Hepatocyte (in vitro differentiated cells): ENCODE results near the gene ADGRL1. TPM values are rescaled to one million over a fixed set of nuclear protein-coding genes. Genes with fewer than 3 reads are reported as not detected.
A peak's percentile ranks its signal among the peaks of the same experiment; 100 is the strongest.

Experiments
- DNase-seq: peaks from one replicate; pipeline ENCODE4 v3.0.0-alpha.2; 2016; ENCODE audit warnings: low spot score
- H2AFZ ChIP-seq: fragments of 200-600 bp; sonication (generic); 2 replicates; pipeline ENCODE4 v1.6.0; 2016; ENCODE audit warnings: antibody characterized with exemption, mild to moderate bottlenecking
- H3K27ac ChIP-seq: fragments of 200-600 bp; sonication (generic); 2 replicates; pipeline ENCODE4 v1.5.1; 2016; ENCODE audit warnings: mild to moderate bottlenecking
- H3K27me3 ChIP-seq: fragments of 200-600 bp; sonication (generic); 2 replicates; pipeline ENCODE4 v1.6.1; 2016
- H3K36me3 ChIP-seq: fragments of 200-600 bp; sonication (generic); replicated peaks from 2 replicates; pipeline ENCODE4 v1.5.1; 2016; ENCODE audit warnings: low read depth; ENCODE audit not compliant: insufficient read depth
- H3K4me1 ChIP-seq: fragments of 200-600 bp; sonication (generic); 2 replicates; pipeline ENCODE4 v1.5.1; 2016; ENCODE audit warnings: mild to moderate bottlenecking, moderate library complexity; ENCODE audit not compliant: insufficient read depth
- H3K4me2 ChIP-seq: fragments of 200-600 bp; sonication (generic); 2 replicates; pipeline ENCODE4 v1.6.0; 2016
- H3K4me3 ChIP-seq: fragments of 200-600 bp; sonication (generic); 2 replicates; pipeline ENCODE4 v1.5.1; 2016; ENCODE audit warnings: mild to moderate bottlenecking
- H3K79me2 ChIP-seq: fragments of 200-600 bp; sonication (generic); 2 replicates; pipeline ENCODE4 v1.6.0; 2017; ENCODE audit warnings: mild to moderate bottlenecking
- H3K9me2 ChIP-seq: fragments of 200-600 bp; sonication (generic); replicated peaks from 2 replicates; pipeline ENCODE4 v1.6.0; 2017; ENCODE audit warnings: mild to moderate bottlenecking; ENCODE audit not compliant: insufficient read depth
- H3K9me3 ChIP-seq: fragments of 200-600 bp; sonication (generic); 2 replicates; pipeline ENCODE4 v1.5.1; 2016; ENCODE audit warnings: low read depth, mild to moderate bottlenecking
- H4K20me1 ChIP-seq: fragments of 200-600 bp; sonication (generic); 2 replicates; pipeline ENCODE4 v1.6.0; 2016; ENCODE audit warnings: mild to moderate bottlenecking; ENCODE audit not compliant: insufficient read depth, poor library complexity, severe bottlenecking
- CTCF ChIP-seq: fragments of 200-600 bp; sonication (generic); IDR thresholded peaks from 2 replicates; pipeline ENCODE4 v1.5.1; 2016; ENCODE audit warnings: antibody characterized with exemption, mild to moderate bottlenecking; ENCODE audit not compliant: poor library complexity
- EZH2 ChIP-seq: fragments of 200-600 bp; sonication (generic); IDR thresholded peaks from 2 replicates; pipeline ENCODE4 v1.6.1; 2016; ENCODE audit warnings: antibody characterized with exemption, mild to moderate bottlenecking, borderline replicate concordance
- EZH2phosphoT487 ChIP-seq: fragments of 200-600 bp; sonication (generic); IDR thresholded peaks from one replicate; pipeline ENCODE4 v1.6.1; 2018; ENCODE audit warnings: antibody characterized with exemption, mild to moderate bottlenecking, low read depth, moderate library complexity; ENCODE audit not compliant: unreplicated experiment, severe bottlenecking
- WGBS: methylation state at CpG from one replicate; pipeline ENCODE4 v1.1.6; 2016; ENCODE audit warnings: low lambda C conversion rate; ENCODE audit errors: missing lambda C conversion rate; 5-methylcytosine and 5-hydroxymethylcytosine counted together
- polyA plus RNA-seq: library from polyadenylated mRNA; unstranded; fragments of >200 nt; fragmentation: Nextera tagmentation; extraction: Ambion mirVana; gene quantifications from 2 replicates; pipeline ENCODE4 v1.2.1, GENCODE V29; 2016
- total RNA-seq: library from RNA; depleted of rRNA; stranded (reverse); fragments of >200 nt; gene quantifications from 2 replicates; pipeline ENCODE4 v1.2.3, GENCODE V29; 2014

ADGRL1 gene
- total and polyA plus RNA-seq, 2 experiments from 2014 or later = 11.5 to 11.9 TPM

GRCh38 chr19:14155371-14155770 is 50.6 kb downstream of the ADGRL1 start:
- H3K9me3 ChIP-seq = no peaks in the 10 kb centered on the region
- H2AFZ ChIP-seq = no peak overlapping the region
- no peak overlapping the region for H3K4me2 ChIP-seq
- no peak overlapping the region for H3K27ac ChIP-seq
- H3K36me3 ChIP-seq = no peaks in the 10 kb centered on the region
- no peaks in the 10 kb centered on the region for H3K9me2 ChIP-seq
- no peaks in the 10 kb centered on the region for H4K20me1 ChIP-seq
- TF ChIP-seq EZH2 (no peak), CTCF (no peak)
- WGBS = 98% methylated on average over 17 of the region's 17 CpGs
- H3K4me1 ChIP-seq = no peaks in the 10 kb centered on the region
- no peaks in the 10 kb centered on the region for H3K79me2 ChIP-seq
- no peak for DNase-seq
- H3K4me3 ChIP-seq = no peak overlapping the region
- no peaks in the 10 kb centered on the region for H3K27me3 ChIP-seq

DNA sequence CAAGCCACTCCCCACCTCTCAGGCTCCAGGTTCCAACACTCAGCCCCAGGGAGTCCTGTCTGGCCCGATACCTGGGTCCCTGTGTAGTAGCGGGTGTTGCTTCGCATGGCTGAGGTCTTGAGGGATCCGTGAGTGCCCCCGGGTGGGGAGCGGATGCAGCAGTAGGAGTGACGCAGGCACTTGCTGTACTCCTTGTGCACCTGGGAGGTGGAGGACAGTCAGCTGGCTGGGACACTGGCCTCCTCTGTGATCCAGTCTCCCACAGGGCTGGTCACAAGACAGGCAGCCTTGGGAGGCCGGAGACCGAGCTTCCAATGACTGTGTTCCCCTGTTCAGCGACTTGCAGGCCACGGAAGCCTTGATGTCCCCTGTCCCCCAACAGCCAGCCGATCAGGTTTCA is 53.3 kb downstream of the ADGRL1 start:
- H3K4me1 ChIP-seq = peaks cover 11% of the 10 kb centered on the region
- no peaks in the 10 kb centered on the region for H3K27me3 ChIP-seq
- H3K4me2 ChIP-seq = no peak overlapping the region
- DNase-seq = no peak
- WGBS = 94% methylated on average over 12 of the region's 12 CpGs
- no peaks in the 10 kb centered on the region for H3K36me3 ChIP-seq
- H3K27ac ChIP-seq = no peak overlapping the region
- no peaks in the 10 kb centered on the region for H4K20me1 ChIP-seq
- TF ChIP-seq CTCF (no peak), EZH2phosphoT487 (no peak), EZH2 (no peak)
- H3K9me2 ChIP-seq = no peaks in the 10 kb centered on the region
- H3K4me3 ChIP-seq = no peak overlapping the region
- no peak overlapping the region for H2AFZ ChIP-seq
- no peaks in the 10 kb centered on the region for H3K9me3 ChIP-seq
- no peaks in the 10 kb centered on the region for H3K79me2 ChIP-seq

GRCh38 chr19:14150770-14151661 is 55.0 kb downstream of the ADGRL1 start:
- Histone ChIP-seq H3K27ac (peak overlapping the region; percentile 90), H3K79me2 (no peaks in the 10 kb centered on the region), H4K20me1 (no peaks in the 10 kb centered on the region), H3K9me2 (no peaks in the 10 kb centered on the region), H2AFZ (no peak overlapping the region), H3K9me3 (no peaks in the 10 kb centered on the region), H3K4me2 (no peak overlapping the region), H3K4me3 (no peak overlapping the region), H3K27me3 (no peaks in the 10 kb centered on the region), H3K36me3 (no peaks in the 10 kb centered on the region), H3K4me1 (peaks cover 11% of the 10 kb centered on the region)
- WGBS = 96% methylated on average over 31 of the region's 47 CpGs
- no peak for DNase-seq
- TF ChIP-seq EZH2 = no peak

DNA sequence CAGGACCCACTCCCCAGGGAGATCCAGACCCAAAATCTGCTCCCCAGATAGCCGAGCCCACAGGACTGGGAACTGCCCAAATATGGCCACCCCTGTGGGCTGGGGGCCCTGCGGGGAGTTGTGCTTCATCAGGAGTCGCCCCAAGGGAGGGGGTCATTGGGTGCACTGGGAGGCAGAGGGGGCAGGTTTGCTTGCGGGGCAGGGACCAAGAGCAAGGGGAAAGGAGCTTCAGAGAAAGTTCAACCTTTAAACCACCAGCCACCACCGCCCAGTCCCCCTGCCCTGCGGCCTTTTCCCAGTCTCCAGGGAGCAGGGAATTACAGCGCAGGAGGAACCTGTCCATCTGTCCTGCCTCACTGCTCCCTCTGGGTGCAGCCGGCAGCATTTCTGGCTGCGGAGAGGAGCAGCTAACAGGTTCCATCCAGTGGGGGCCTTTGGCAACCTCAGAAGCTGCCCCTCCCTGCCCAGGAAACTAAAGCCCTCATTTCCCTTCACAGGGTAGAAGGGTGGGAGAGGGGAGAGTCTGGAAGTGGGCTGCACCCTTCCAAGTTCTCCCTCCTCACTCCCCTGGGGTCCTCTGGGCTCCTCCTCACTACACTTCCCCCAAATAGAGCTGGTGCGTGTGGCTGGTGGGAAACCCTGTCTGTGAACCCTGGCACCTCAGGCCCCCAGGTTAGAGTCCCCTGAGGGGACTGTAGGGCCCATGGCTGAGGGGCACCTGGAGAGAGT is 55.8 kb downstream of the ADGRL1 start:
- Histone ChIP-seq H3K9me2 (no peaks in the 10 kb centered on the region), H3K36me3 (no peaks in the 10 kb centered on the region), H3K27me3 (no peaks in the 10 kb centered on the region), H3K27ac (peak overlapping the region; percentile 90), H3K79me2 (no peaks in the 10 kb centered on the region), H3K4me2 (peak overlapping the region; percentile 5), H3K4me1 (peaks cover 11% of the 10 kb centered on the region), H3K4me3 (no peak overlapping the region), H4K20me1 (no peaks in the 10 kb centered on the region), H2AFZ (no peak overlapping the region), H3K9me3 (no peaks in the 10 kb centered on the region)
- 79% methylated on average over 10 of the region's 10 CpGs for WGBS
- TF ChIP-seq CTCF (no peak), EZH2phosphoT487 (no peak), EZH2 (no peak)
- DNase-seq = no peak
